Thoracic aorta (tissue), 2 donors: ENCODE data around the gene ACSL5. TPM values are rescaled to one million over a fixed set of nuclear protein-coding genes. Genes with fewer than 3 reads are reported as not detected.

Experiments
- ATAC-seq: fragments of 150-250 bp; one replicate; pipeline ENCODE4 v1.8.0; 2017; ENCODE audit warnings: low read depth; ENCODE audit not compliant: insufficient number of reproducible peaks, low FRiP score
- DNase-seq: peaks from one replicate; pipeline ENCODE4 v3.0.0-alpha.2; 2020; ENCODE audit warnings: low spot score
- H3K27ac ChIP-seq, 2 donors: fragments of 200-600 bp; sonication (generic); 1 replicate in 1 of 2; 2 replicates in 1 of 2; pipeline ENCODE4 v1.5.1; 2016; ENCODE audit warnings: mild to moderate bottlenecking in 2 of 2, moderate library complexity in 2 of 2
- H3K27me3 ChIP-seq: fragments of 200-600 bp; sonication (generic); replicated peaks from 2 replicates; pipeline ENCODE4 v1.6.0; 2016; ENCODE audit warnings: mild to moderate bottlenecking; ENCODE audit not compliant: insufficient read depth
- H3K36me3 ChIP-seq: fragments of 200-600 bp; sonication (generic); one replicate; pipeline ENCODE4 v1.5.1; 2016
- H3K4me1 ChIP-seq, 2 donors: fragments of 200-600 bp; sonication (generic); 1 replicate in 1 of 2; 2 replicates in 1 of 2; pipeline versions ENCODE4 v1.5.1 to v1.6.0; 2016; ENCODE audit warnings: low read depth in 2 of 2, mild to moderate bottlenecking in 1 of 2; ENCODE audit not compliant: control insufficient read depth in 1 of 2
- H3K4me3 ChIP-seq: fragments of 200-600 bp; sonication (generic); 2 replicates; pipeline ENCODE4 v1.5.1; 2016; ENCODE audit warnings: mild to moderate bottlenecking
- H3K9me3 ChIP-seq: fragments of 200-600 bp; sonication (generic); 2 replicates; pipeline ENCODE4 v1.5.1; 2016
- total RNA-seq, 2 donors: library from RNA; depleted of rRNA; stranded (reverse); fragments of >200 nt; gene quantifications; one replicate each; pipeline versions ENCODE4 v1.1.0 to v1.2.3, GENCODE V29; 2016
- TF ChIP-seq, protein P1 (sequence below): fragments of 200-600 bp; sonication (generic); IDR thresholded peaks from one replicate; pipeline ENCODE4 v1.5.1; 2019; ENCODE audit warnings: antibody characterized with exemption

Gene ACSL5
- total RNA-seq, 2 donors from 2014 or later: 13.9 to 16.7 TPM

GRCh38 chr10:112360308-112361270 is 13.3 kb upstream of the ACSL5 start:
- Histone ChIP-seq H3K36me3 (no peaks in the 10 kb centered on the region), H3K4me1 (peaks cover 21 to 35% of the 10 kb centered on the region in 2 donors), H3K9me3 (no peaks in the 10 kb centered on the region), H3K27me3 (no peaks in the 10 kb centered on the region), H3K27ac (peak overlapping the region; percentile 72 to 83), H3K4me3 (no peak overlapping the region)
- no peak for DNase-seq
- TF ChIP-seq, protein P1, sequence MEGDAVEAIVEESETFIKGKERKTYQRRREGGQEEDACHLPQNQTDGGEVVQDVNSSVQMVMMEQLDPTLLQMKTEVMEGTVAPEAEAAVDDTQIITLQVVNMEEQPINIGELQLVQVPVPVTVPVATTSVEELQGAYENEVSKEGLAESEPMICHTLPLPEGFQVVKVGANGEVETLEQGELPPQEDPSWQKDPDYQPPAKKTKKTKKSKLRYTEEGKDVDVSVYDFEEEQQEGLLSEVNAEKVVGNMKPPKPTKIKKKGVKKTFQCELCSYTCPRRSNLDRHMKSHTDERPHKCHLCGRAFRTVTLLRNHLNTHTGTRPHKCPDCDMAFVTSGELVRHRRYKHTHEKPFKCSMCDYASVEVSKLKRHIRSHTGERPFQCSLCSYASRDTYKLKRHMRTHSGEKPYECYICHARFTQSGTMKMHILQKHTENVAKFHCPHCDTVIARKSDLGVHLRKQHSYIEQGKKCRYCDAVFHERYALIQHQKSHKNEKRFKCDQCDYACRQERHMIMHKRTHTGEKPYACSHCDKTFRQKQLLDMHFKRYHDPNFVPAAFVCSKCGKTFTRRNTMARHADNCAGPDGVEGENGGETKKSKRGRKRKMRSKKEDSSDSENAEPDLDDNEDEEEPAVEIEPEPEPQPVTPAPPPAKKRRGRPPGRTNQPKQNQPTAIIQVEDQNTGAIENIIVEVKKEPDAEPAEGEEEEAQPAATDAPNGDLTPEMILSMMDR: no peak
- no peak for ATAC-seq

GRCh38 chr10:112361951-112362751 is 11.8 kb upstream of the ACSL5 start:
- peak; percentile 70 for DNase-seq
- H3K36me3 ChIP-seq: no peaks in the 10 kb centered on the region
- peak overlapping the region; percentile 72 to 83 for H3K27ac ChIP-seq
- no peaks in the 10 kb centered on the region for H3K9me3 ChIP-seq
- TF ChIP-seq, protein P1: no peak
- H3K4me3 ChIP-seq: peak overlapping the region; percentile 40
- H3K4me1 ChIP-seq: peaks cover 21 to 40% of the 10 kb centered on the region in 2 donors
- ATAC-seq: peak; percentile 59
- H3K27me3 ChIP-seq: no peaks in the 10 kb centered on the region

DNA sequence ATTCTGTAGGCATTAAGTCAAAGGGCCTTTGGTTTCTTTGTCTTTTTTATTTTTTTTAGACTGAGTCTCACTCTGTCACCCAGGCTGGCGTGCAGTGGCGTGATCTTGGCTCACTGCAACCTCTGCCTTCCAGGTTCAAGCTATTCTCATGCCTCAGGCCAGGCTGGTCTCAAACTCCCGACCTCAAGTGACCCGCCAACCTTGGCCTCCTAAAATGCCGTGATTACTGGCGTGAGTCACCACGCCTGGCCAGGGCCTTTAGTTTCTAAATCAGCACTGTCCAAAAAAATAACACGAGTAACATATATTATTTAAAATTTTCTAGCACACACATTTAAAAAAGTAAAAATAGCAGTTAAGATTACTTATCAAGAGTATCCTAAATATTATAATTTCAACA is 11.1 kb upstream of the ACSL5 start:
- Histone ChIP-seq H3K27me3 (no peaks in the 10 kb centered on the region), H3K36me3 (no peaks in the 10 kb centered on the region), H3K9me3 (no peaks in the 10 kb centered on the region), H3K4me3 (no peak overlapping the region), H3K27ac (peak overlapping the region; percentile 72 to 83), H3K4me1 (peaks cover 21 to 40% of the 10 kb centered on the region in 2 donors)
- ATAC-seq: no peak
- TF ChIP-seq, protein P1: no peak
- DNase-seq: peak; percentile 57

DNA sequence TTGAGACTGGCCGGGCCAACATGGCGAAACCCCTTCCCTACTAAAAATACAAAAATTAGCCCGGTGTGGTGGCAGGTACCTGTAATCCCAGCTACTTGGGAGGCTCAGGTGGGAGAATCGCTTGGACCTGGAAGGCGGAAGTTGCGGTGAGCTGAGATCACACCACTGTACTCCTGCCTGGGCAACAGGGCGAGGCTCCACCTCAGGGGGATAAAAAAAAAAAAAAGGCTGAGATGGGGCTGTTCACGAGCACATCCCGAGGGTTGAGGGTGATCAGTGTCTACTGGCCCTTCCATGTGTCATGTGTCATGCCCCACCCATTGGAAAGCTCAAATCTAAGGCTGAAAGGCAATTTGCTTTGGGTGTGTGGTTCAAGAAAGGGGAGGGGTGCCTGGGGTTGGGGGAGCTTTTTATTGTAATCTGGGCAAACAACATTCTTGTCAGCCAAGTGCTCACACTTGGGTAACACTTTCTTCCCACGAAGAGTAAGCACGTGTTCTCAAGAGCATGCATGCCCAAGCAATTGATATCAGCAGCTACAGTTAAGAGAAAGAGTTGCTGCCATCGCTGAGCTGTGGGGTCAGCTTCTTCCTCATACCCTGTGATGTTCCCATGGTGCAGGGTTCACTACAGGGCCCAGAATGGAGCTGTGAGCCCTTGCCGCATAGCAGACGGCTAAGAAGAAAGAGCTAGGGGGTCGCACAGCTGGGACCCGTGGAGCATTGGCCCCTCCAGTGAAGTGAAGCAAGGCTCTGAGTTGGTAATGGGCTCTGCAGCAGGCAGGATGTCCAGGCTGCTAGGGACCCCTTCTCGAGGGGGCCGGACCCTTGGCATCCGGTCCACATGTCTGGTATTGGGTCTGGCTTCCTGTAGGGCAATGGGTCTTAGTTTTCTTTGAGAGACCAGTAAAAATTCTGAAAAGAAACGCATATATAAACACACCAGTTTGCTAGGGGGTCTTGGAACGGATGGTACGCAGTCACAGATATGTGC is 9.9 kb upstream of the ACSL5 start:
- no peak overlapping the region for H3K4me3 ChIP-seq
- DNase-seq (no peak), ATAC-seq (no peak)
- H3K27ac ChIP-seq: peak overlapping the region in 1 of 2 donors; percentile 21
- TF ChIP-seq, protein P1: no peak
- no peaks in the 10 kb centered on the region for H3K36me3 ChIP-seq
- H3K4me1 ChIP-seq: peaks cover 21 to 40% of the 10 kb centered on the region in 2 donors
- H3K27me3 ChIP-seq: no peaks in the 10 kb centered on the region
- H3K9me3 ChIP-seq: no peaks in the 10 kb centered on the region
